ENCODE data around the gene ADAMTS16. TPM values are rescaled to one million over a fixed set of nuclear protein-coding genes. Genes with fewer than 3 reads are reported as not detected.
A peak's percentile ranks its signal among the peaks of the same experiment; 100 is the strongest.

ADAMTS16 gene
- polyA plus RNA-seq, 1 experiment, result 0.04 TPM

DNA sequence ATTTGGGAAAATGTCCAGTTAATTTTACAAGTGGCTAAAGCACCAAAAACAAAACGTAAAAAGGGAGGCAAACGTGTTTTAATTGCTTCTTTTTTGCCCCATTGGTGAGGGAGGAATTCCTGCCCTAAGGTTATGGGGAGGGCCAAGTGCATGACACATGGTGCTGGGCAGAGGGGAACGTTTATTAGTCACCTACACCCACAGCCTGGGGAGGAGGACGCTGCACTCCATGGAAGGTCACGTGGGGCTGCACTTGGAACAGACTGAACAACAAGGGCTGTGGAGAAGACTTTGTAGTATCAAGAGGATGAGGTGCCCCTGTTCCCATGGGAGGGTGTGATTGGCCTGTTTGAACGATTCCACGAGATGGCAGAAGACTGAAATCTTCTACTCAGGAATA lies 13.7 kb upstream of the ADAMTS16 start:
- Histone ChIP-seq H3K27me3 (ENCODE audit: control insufficient read depth, insufficient read depth, low read length) (no peaks in the 10 kb centered on the region), H3K4me3 (ENCODE audit: low read depth, low read length) (no peak overlapping the region), H3K36me3 (ENCODE audit: control insufficient read depth, insufficient read depth, low read length) (no peaks in the 10 kb centered on the region)
- ChIA-PET CTCF (interaction anchor here (0.7 kb wide), 1 partner anchor 287 kb away, joined by 3 read pairs; no protein-coding TSS in a partner anchor), POLR2A (no interaction called here)
- DNase-seq (ENCODE audit: low read depth), result peak; percentile 42
- TF ChIP-seq, protein P1, sequence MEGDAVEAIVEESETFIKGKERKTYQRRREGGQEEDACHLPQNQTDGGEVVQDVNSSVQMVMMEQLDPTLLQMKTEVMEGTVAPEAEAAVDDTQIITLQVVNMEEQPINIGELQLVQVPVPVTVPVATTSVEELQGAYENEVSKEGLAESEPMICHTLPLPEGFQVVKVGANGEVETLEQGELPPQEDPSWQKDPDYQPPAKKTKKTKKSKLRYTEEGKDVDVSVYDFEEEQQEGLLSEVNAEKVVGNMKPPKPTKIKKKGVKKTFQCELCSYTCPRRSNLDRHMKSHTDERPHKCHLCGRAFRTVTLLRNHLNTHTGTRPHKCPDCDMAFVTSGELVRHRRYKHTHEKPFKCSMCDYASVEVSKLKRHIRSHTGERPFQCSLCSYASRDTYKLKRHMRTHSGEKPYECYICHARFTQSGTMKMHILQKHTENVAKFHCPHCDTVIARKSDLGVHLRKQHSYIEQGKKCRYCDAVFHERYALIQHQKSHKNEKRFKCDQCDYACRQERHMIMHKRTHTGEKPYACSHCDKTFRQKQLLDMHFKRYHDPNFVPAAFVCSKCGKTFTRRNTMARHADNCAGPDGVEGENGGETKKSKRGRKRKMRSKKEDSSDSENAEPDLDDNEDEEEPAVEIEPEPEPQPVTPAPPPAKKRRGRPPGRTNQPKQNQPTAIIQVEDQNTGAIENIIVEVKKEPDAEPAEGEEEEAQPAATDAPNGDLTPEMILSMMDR (IDR thresholded peaks at IDR 0.05; ENCODE audit: insufficient read depth, low read depth, low read length), result no peak

DNA sequence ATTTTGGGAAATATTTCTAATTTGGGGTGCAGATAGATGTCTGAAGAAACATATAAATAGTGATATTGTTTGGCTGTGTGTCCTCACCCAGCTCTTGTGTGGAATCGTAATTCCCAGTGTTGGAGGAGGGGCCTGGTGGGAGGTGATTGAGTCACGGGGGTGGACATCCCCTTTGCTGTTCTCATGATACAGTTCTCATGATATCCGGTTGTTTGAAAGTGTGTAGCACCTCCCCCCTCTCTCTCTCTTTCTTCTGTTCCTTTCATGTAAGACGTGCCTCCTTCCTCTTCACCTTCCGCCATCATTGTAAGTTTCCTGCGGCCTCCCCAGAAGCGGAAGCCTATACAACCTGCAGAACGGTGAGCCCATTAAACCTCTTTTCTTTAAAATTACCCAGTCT lies 11.4 kb upstream of the ADAMTS16 start:
- TF ChIP-seq, protein P1 (IDR thresholded peaks at IDR 0.05; ENCODE audit: insufficient read depth, low read depth, low read length), result no peak
- POLR2A ChIA-PET, result no interaction called here
- Histone ChIP-seq H3K27me3 (ENCODE audit: control insufficient read depth, insufficient read depth, low read length) (no peaks in the 10 kb centered on the region), H3K36me3 (ENCODE audit: control insufficient read depth, insufficient read depth, low read length) (no peaks in the 10 kb centered on the region), H3K4me3 (ENCODE audit: low read depth, low read length) (no peak overlapping the region)
- CTCF ChIA-PET, result interaction anchor here (1.2 kb wide), 2 partner anchors 10 to 12 kb away, joined by 3 read pairs; no protein-coding TSS in a partner anchor
- DNase-seq (ENCODE audit: low read depth), result no peak

DNA sequence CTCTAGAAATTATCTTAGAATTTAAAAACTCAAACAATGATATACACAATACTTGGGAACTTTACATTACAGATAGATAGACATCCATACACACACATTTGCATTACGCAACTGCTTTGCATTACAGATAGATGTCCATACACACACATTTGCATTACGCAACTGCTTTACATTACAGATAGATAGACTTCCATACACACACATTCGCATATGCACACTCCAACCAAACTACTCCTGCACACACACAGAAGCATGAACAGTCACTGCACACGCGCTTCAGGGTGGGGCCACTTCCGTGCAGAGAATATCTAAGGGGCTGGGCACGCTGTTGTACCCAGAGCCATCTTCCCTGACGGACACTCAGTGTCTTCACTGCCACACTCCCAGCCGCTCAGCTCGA lies 7.9 kb upstream of the ADAMTS16 start:
- TF ChIP-seq, protein P1 (IDR thresholded peaks at IDR 0.05; ENCODE audit: insufficient read depth, low read depth, low read length), result no peak
- Histone ChIP-seq H3K4me3 (ENCODE audit: low read depth, low read length) (no peak overlapping the region), H3K36me3 (ENCODE audit: control insufficient read depth, insufficient read depth, low read length) (no peaks in the 10 kb centered on the region), H3K27me3 (ENCODE audit: control insufficient read depth, insufficient read depth, low read length) (no peaks in the 10 kb centered on the region)
- DNase-seq (ENCODE audit: low read depth), result no peak
- CTCF ChIA-PET, result interaction anchor here (0.6 kb wide), 1 partner anchor 271 kb away, joined by 4 read pairs; no protein-coding TSS in a partner anchor
- POLR2A ChIA-PET, result no interaction called here

DNA sequence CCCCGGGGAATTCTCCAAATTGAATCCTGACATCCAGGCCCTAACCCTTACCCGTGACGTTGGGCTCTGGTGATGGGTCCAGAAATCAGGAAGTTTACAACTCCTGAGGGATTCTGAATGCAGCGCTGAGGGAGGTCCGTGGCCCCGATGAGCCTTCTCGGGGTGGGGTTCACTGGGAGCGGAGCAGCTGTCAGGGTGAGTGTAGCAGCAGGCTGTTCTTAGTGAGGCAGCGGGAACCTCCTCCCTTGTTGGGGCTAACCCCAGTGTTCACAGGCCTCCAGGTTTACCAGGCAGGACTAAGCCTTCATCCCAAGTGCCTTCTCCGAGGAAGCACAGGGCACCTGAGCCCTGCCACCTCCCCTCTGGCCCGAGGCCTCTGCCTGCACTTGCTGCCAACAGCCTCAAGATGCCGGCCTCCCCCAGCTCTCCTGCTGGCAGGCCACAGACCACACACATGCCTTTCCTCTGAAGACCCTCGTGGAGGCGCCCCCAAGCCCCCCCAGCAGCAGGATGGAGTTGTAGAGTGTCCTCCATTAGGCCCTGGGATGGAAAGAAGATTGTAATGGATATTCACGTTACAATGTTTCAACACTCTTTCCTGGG lies 7.3 kb upstream of the ADAMTS16 start:
- ChIA-PET POLR2A (no interaction called here), CTCF (no interaction called here)
- TF ChIP-seq, protein P1 (IDR thresholded peaks at IDR 0.05; ENCODE audit: insufficient read depth, low read depth, low read length), result no peak
- Histone ChIP-seq H3K4me3 (ENCODE audit: low read depth, low read length) (no peak overlapping the region), H3K27me3 (ENCODE audit: control insufficient read depth, insufficient read depth, low read length) (no peaks in the 10 kb centered on the region), H3K36me3 (ENCODE audit: control insufficient read depth, insufficient read depth, low read length) (no peaks in the 10 kb centered on the region)
- DNase-seq (ENCODE audit: low read depth), result no peak

DNA sequence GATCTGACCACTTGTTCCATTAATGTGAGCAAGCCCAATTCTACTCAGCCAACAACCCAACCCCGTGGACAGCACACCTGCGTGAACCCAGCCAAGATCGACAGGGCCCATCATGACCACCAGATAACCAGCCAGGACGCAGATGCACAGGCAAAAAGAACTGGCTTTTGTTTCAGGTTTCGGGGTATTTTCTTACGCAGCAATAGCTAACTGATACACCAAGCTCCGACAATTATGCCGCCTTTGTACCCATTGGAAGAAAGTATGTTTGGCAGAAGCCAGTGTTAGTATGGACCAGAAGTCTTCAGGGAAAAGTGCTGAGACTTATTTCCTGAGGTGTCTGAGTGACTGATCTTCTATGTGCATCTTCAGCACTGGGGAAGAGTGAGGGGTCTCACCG lies 6.0 kb upstream of the ADAMTS16 start:
- ChIA-PET POLR2A (no interaction called here), CTCF (interaction anchor here (0.6 to 1.3 kb wide), 2 partner anchors 262 to 284 kb away, joined by 4 to 5 read pairs; no protein-coding TSS in a partner anchor)
- Histone ChIP-seq H3K36me3 (ENCODE audit: control insufficient read depth, insufficient read depth, low read length) (no peaks in the 10 kb centered on the region), H3K4me3 (ENCODE audit: low read depth, low read length) (no peak overlapping the region), H3K27me3 (ENCODE audit: control insufficient read depth, insufficient read depth, low read length) (peaks cover 2% of the 10 kb centered on the region)
- TF ChIP-seq, protein P1 (IDR thresholded peaks at IDR 0.05; ENCODE audit: insufficient read depth, low read depth, low read length), result no peak
- DNase-seq (ENCODE audit: low read depth), result no peak
